Liver (tissue), 9 donors: ENCODE data around the gene CCSER2. TPM values are rescaled to one million over a fixed set of nuclear protein-coding genes. Genes with fewer than 3 reads are reported as not detected.

ENCODE experiments used
- DNase-seq: peaks from one replicate; pipeline ENCODE4 v3.0.0-alpha.2; 2017; ENCODE audit warnings: low spot score
- H3K27ac ChIP-seq, 2 donors: one replicate each; pipeline ENCODE4 v1.7.0; 2013; ENCODE audit warnings: inconsistent platforms in 2 of 2, low read length in 2 of 2, control low read depth in 1 of 2, low read depth in 1 of 2, mild to moderate bottlenecking in 1 of 2
- H3K27me3 ChIP-seq, 4 donors: one replicate each; pipeline versions ENCODE4 v1.6.1 to v1.7.0; 2013; ENCODE audit warnings: low read length in 3 of 4, inconsistent platforms in 1 of 4, mild to moderate bottlenecking in 1 of 4, moderate library complexity in 1 of 4; ENCODE audit not compliant: control insufficient read depth in 4 of 4, insufficient read depth in 4 of 4
- H3K36me3 ChIP-seq, 4 donors: one replicate each; pipeline versions ENCODE4 v1.6.1 to v1.7.0; 2013; ENCODE audit warnings: low read length in 3 of 4, mild to moderate bottlenecking in 3 of 4, low read depth in 1 of 4, moderate library complexity in 1 of 4; ENCODE audit not compliant: control insufficient read depth in 4 of 4, insufficient read depth in 3 of 4
- H3K4me1 ChIP-seq, 4 donors: one replicate each; pipeline versions ENCODE4 v1.6.1 to v1.7.0; 2013; ENCODE audit warnings: low read length in 3 of 4, mild to moderate bottlenecking in 3 of 4, moderate library complexity in 1 of 4; ENCODE audit not compliant: control insufficient read depth in 4 of 4, insufficient read depth in 4 of 4
- H3K4me3 ChIP-seq, 3 donors: one replicate each; pipeline versions ENCODE4 v1.6.1 to v1.7.0; 2013; ENCODE audit warnings: low read length in 3 of 3, control low read depth in 1 of 3, low read depth in 1 of 3, mild to moderate bottlenecking in 1 of 3
- H3K9ac ChIP-seq, 2 donors: one replicate each; pipeline ENCODE4 v1.7.0; 2013; ENCODE audit warnings: low read length in 2 of 2, mild to moderate bottlenecking in 2 of 2, moderate library complexity in 2 of 2, control low read depth in 1 of 2, low read depth in 1 of 2
- H3K9me3 ChIP-seq, 4 donors: one replicate each; pipeline versions ENCODE4 v1.6.1 to v1.7.0; 2013; ENCODE audit warnings: low read length in 3 of 4; ENCODE audit not compliant: control insufficient read depth in 4 of 4
- ATF3 ChIP-seq: IDR thresholded peaks from 2 replicates; pipeline ENCODE4 v1.6.1; 2016; ENCODE audit warnings: antibody characterized with exemption
- CTCF ChIP-seq: fragments of 150-350 bp; IDR thresholded peaks from 2 replicates; pipeline ENCODE4 v1.5.1; 2017; ENCODE audit warnings: improper control_type of control experiment, low read depth, low read length; ENCODE audit not compliant: missing input control
- EGR1 ChIP-seq, 2 donors: IDR thresholded peaks; 2 replicates each; pipeline ENCODE4 v1.6.1; 2016 to 2018; ENCODE audit warnings: antibody characterized with exemption in 2 of 2, low read depth in 2 of 2
- FOXA1 ChIP-seq: IDR thresholded peaks from 2 replicates; pipeline ENCODE4 v1.6.1; 2016; ENCODE audit warnings: antibody characterized with exemption
- FOXA2 ChIP-seq: IDR thresholded peaks from 2 replicates; pipeline ENCODE4 v1.6.1; 2016; ENCODE audit warnings: antibody characterized with exemption
- GABPA ChIP-seq, 2 donors: IDR thresholded peaks in 1 of 2; conservative IDR thresholded peaks in 1 of 2; 2 replicates each; pipeline ENCODE4 v1.6.1; 2016; ENCODE audit warnings: antibody characterized with exemption in 2 of 2, mild to moderate bottlenecking in 1 of 2, moderate library complexity in 1 of 2
- HNF4A ChIP-seq, 2 donors: conservative IDR thresholded peaks; 2 replicates each; pipeline ENCODE4 v1.6.1; 2016; ENCODE audit warnings: antibody characterized with exemption in 2 of 2, mild to moderate bottlenecking in 2 of 2
- HNF4G ChIP-seq: IDR thresholded peaks from 2 replicates; pipeline ENCODE4 v1.6.1; 2016; ENCODE audit warnings: antibody characterized with exemption
- JUND ChIP-seq, 2 donors: IDR thresholded peaks; 2 replicates each; pipeline ENCODE4 v1.6.1; 2016; ENCODE audit warnings: antibody characterized with exemption in 2 of 2
- MAX ChIP-seq: IDR thresholded peaks from 2 replicates; pipeline ENCODE4 v1.6.1; 2016; ENCODE audit warnings: antibody characterized with exemption
- NR2F2 ChIP-seq: IDR thresholded peaks from 2 replicates; pipeline ENCODE4 v1.6.1; 2016; ENCODE audit warnings: antibody characterized with exemption
- RAD21 ChIP-seq, 2 donors: IDR thresholded peaks; 2 replicates each; pipeline ENCODE4 v1.6.1; 2016; ENCODE audit warnings: antibody characterized with exemption in 2 of 2, mild to moderate bottlenecking in 2 of 2
- SP1 ChIP-seq: IDR thresholded peaks from 2 replicates; pipeline ENCODE4 v1.6.1; 2018; ENCODE audit warnings: antibody characterized with exemption, mild to moderate bottlenecking
- TAF1 ChIP-seq: conservative IDR thresholded peaks from 2 replicates; pipeline ENCODE4 v1.6.1; 2016; ENCODE audit warnings: antibody characterized with exemption, mild to moderate bottlenecking
- YY1 ChIP-seq: IDR thresholded peaks from 2 replicates; pipeline ENCODE4 v1.6.1; 2016; ENCODE audit warnings: antibody characterized with exemption, mild to moderate bottlenecking
- ZBTB33 ChIP-seq: IDR thresholded peaks from 2 replicates; pipeline ENCODE4 v1.6.1; 2016; ENCODE audit warnings: antibody characterized with exemption
- WGBS: extraction: QIAGEN DNeasy Blood & Tissue Kit; methylation state at CpG from one replicate; pipeline ENCODE4 v1.1.7; 2013; 5-methylcytosine and 5-hydroxymethylcytosine counted together
- polyA plus RNA-seq, 2 donors: library from polyadenylated mRNA; stranded (reverse) in 1 of 2; unstranded in 1 of 2; fragments of 200-250 nt in 1 of 2; fragments of >200 nt in 1 of 2; fragmentation: Nextera tagmentation in 1 of 2; extraction: Ambion mirVana in 1 of 2; gene quantifications; one replicate each; pipeline versions ENCODE4 v1.2.1 to v1.2.3, GENCODE V29; 2013 to 2015
- total RNA-seq, 2 donors: library from RNA; depleted of rRNA; stranded (reverse); fragments of >200 nt; gene quantifications; one replicate each; pipeline ENCODE4 v1.2.3, GENCODE V29; 2014
- TF ChIP-seq, protein P1 (sequence below): IDR thresholded peaks from 2 replicates; pipeline ENCODE4 v1.6.1; 2016; ENCODE audit warnings: antibody characterized with exemption, mild to moderate bottlenecking
- donor health status: healthy.
- donor health status: healthy.
- donor health status: healthy.
- donor health status: healthy.
- donor health status: healthy.

Gene CCSER2
- total and polyA plus RNA-seq, 4 donors, result 5.6 to 18.2 (median 12.1) TPM

- 29% methylated on average over 8 of the region's 8 CpGs for WGBS
- peaks cover 0 to 9% (median 3%) of the 10 kb centered on the region in 4 donors for H3K4me1 ChIP-seq
- DNase-seq, result no peak
- H3K4me3 ChIP-seq, result peak overlapping the region in 1 of 3 donors; percentile 49
- no peak overlapping the region for H3K27ac ChIP-seq
- no peaks in the 10 kb centered on the region for H3K36me3 ChIP-seq
- H3K27me3 ChIP-seq, result peaks cover 0 to 5% (median 0%) of the 10 kb centered on the region in 4 donors
- no peaks in the 10 kb centered on the region for H3K9me3 ChIP-seq
- H3K9ac ChIP-seq, result no peak overlapping the region
- TF ChIP-seq CTCF, result no peak
- TF ChIP-seq MAX, result no peak
- no peak for TF ChIP-seq SP1
- TF ChIP-seq FOXA1, result no peak
- TF ChIP-seq YY1, result no peak
- no peak for TF ChIP-seq FOXA2
These were observed 211.7 kb downstream of the CCSER2 start for GRCh38 chr10:84540022-84540616.

DNA sequence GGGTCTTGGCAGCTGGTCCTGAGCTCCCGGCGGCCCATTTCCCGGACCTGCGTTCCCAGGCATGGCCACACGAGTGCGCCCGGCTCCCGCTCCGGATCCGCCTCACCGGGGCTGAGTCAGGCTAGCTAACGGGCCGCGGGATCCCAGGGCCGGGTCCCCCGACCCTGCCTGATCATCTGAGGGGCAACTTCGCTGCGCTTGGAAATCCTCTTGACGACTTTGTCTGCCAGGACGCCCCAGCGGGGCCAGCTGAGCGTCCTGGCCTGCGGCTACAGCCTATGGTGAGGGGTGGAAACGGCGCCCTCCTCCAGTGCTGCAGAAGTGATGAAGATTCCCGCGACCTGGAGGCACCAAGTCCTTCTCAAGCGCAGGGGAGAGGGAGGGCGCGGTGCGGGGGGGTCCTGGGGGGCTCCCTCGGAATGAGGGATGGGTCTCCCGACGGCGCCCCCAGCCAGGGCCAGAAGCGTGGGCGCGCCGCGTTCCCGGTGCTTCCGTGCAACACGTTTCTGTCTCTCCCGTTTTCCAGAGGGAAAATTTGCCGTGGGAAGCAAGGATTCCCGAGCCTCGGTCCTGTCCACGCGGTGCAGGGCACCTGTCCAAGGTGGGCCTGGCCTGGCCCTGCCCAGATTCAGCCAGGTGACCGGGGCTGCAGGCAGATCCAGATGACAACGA, 212.4 kb downstream of the CCSER2 start:
- Histone ChIP-seq H3K9ac (peak overlapping the region in 1 of 2 donors; percentile 57), H3K27ac (no peak overlapping the region), H3K4me3 (peak overlapping the region; percentile 26 to 73 (median 49)), H3K4me1 (peaks cover 0 to 9% (median 3%) of the 10 kb centered on the region in 4 donors), H3K9me3 (no peaks in the 10 kb centered on the region), H3K36me3 (no peaks in the 10 kb centered on the region), H3K27me3 (peaks cover 0 to 5% (median 0%) of the 10 kb centered on the region in 4 donors)
- DNase-seq, result peak; percentile 75
- TF ChIP-seq MAX (no peak), FOXA2 (no peak), SP1 (no peak), TAF1 (no peak), EGR1 (IDR thresholded peaks at IDR 0.05; ENCODE audit: low read depth in 2 of 2) (no peak), RAD21 (IDR thresholded peaks at IDR 0.05) (peak; percentile 78 to 86), HNF4A (conservative IDR thresholded peaks at IDR 0.05) (no peak), NR2F2 (no peak), ZBTB33 (no peak), FOXA1 (no peak), HNF4G (no peak), JUND (IDR thresholded peaks at IDR 0.05) (no peak), CTCF (peak; percentile 77), GABPA (IDR thresholded peaks at IDR 0.05 in 1 of 2, conservative IDR thresholded peaks at IDR 0.05 in 1 of 2) (no peak), ATF3 (no peak)
- TF ChIP-seq, protein P1, sequence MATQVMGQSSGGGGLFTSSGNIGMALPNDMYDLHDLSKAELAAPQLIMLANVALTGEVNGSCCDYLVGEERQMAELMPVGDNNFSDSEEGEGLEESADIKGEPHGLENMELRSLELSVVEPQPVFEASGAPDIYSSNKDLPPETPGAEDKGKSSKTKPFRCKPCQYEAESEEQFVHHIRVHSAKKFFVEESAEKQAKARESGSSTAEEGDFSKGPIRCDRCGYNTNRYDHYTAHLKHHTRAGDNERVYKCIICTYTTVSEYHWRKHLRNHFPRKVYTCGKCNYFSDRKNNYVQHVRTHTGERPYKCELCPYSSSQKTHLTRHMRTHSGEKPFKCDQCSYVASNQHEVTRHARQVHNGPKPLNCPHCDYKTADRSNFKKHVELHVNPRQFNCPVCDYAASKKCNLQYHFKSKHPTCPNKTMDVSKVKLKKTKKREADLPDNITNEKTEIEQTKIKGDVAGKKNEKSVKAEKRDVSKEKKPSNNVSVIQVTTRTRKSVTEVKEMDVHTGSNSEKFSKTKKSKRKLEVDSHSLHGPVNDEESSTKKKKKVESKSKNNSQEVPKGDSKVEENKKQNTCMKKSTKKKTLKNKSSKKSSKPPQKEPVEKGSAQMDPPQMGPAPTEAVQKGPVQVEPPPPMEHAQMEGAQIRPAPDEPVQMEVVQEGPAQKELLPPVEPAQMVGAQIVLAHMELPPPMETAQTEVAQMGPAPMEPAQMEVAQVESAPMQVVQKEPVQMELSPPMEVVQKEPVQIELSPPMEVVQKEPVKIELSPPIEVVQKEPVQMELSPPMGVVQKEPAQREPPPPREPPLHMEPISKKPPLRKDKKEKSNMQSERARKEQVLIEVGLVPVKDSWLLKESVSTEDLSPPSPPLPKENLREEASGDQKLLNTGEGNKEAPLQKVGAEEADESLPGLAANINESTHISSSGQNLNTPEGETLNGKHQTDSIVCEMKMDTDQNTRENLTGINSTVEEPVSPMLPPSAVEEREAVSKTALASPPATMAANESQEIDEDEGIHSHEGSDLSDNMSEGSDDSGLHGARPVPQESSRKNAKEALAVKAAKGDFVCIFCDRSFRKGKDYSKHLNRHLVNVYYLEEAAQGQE, result no peak
- 4% methylated on average over 51 of the region's 51 CpGs for WGBS
